Caco-2 (cell line): ENCODE results near the gene PDZD8. TPM values are rescaled to one million over a fixed set of nuclear protein-coding genes. Genes with fewer than 3 reads are reported as not detected.

ENCODE experiments used
- BruUV-seq: library from RNA; stranded (reverse); fragments of 400-500 nt; replicated peaks from 2 replicates; lab custom pipeline; 2021; lab: Mats Ljungman, UMichigan
- CTCF ChIA-PET: fragments of 300-600 bp; sonication (Branson Sonifier 250); formaldehyde crosslinking; loops from one replicate; lab custom pipeline; 2022; ENCODE audit warnings: antibody characterized with exemption; lab: Charles Lee
- POLR2A ChIA-PET: fragments of 300-600 bp; sonication (Branson Sonifier 250); formaldehyde crosslinking; loops from one replicate; lab custom pipeline; 2022; ENCODE audit warnings: antibody characterized with exemption; lab: Charles Lee
- DNase-seq, 2 experiments: peaks; one replicate each; pipeline versions ENCODE4 v3.0.0 to v3.0.0-alpha.2; 2020 to 2022
- H3K27me3 ChIP-seq: replicated peaks from 2 replicates; pipeline ENCODE4 v1.6.0; 2011; ENCODE audit warnings: low read length; ENCODE audit not compliant: control insufficient read depth, insufficient read depth
- H3K36me3 ChIP-seq: 2 replicates; pipeline ENCODE4 v1.5.1; 2011; ENCODE audit warnings: low read length; ENCODE audit not compliant: control insufficient read depth, insufficient read depth
- H3K4me1 ChIP-seq: fragments of 250-450 bp; sonication (Bioruptor Pico); 2 replicates; pipeline ENCODE4 v1.5.1; 2020; ENCODE audit warnings: mild to moderate bottlenecking
- H3K4me3 ChIP-seq: 2 replicates; pipeline ENCODE4 v1.5.1; 2011; ENCODE audit warnings: low read depth, mild to moderate bottlenecking, control low read depth, low read length
- H3K9me3 ChIP-seq: fragments of 250-450 bp; sonication (Bioruptor Pico); 2 replicates; pipeline ENCODE4 v1.5.1; 2020; ENCODE audit warnings: mild to moderate bottlenecking, moderate library complexity
- H3K27ac Mint-ChIP-seq: one replicate; pipeline ENCODE4 v1.8.0; 2022; ENCODE audit warnings: mixed read lengths; ENCODE audit not compliant: unreplicated experiment
- H3K27me3 Mint-ChIP-seq: one replicate; pipeline ENCODE4 v1.8.0; 2022; ENCODE audit warnings: mixed read lengths; ENCODE audit not compliant: insufficient read depth, unreplicated experiment
- H3K36me3 Mint-ChIP-seq: one replicate; pipeline ENCODE4 v1.8.0; 2022; ENCODE audit warnings: mild to moderate bottlenecking, mixed read lengths; ENCODE audit not compliant: insufficient read depth, unreplicated experiment
- H3K4me1 Mint-ChIP-seq: one replicate; pipeline ENCODE4 v1.8.0; 2022; ENCODE audit warnings: low read depth, mixed read lengths; ENCODE audit not compliant: unreplicated experiment
- H3K4me3 Mint-ChIP-seq: one replicate; pipeline ENCODE4 v1.8.0; 2022; ENCODE audit warnings: mild to moderate bottlenecking, moderate library complexity, mixed read lengths; ENCODE audit not compliant: unreplicated experiment
- H3K9me3 Mint-ChIP-seq: one replicate; pipeline ENCODE4 v1.8.0; 2022; ENCODE audit warnings: mixed read lengths; ENCODE audit not compliant: unreplicated experiment
- CTCF ChIP-seq, 2 experiments: fragments of 200-600 bp in 1 of 2; IDR thresholded peaks; 1 replicate in 1 of 2; 2 replicates in 1 of 2; pipeline versions ENCODE4 v1.5.1 to v1.8.0; 2011 to 2022; ENCODE audit warnings: antibody characterized with exemption in 1 of 2, control low read depth in 1 of 2, inconsistent platforms in 1 of 2, low read depth in 1 of 2, low read length in 1 of 2, mild to moderate bottlenecking in 1 of 2, moderate library complexity in 1 of 2; ENCODE audit not compliant: insufficient read depth in 1 of 2, severe bottlenecking in 1 of 2, unreplicated experiment in 1 of 2
- intact Hi-C: fragments of 100-400 bp; cut with micrococcal nuclease; formaldehyde crosslinking; loops from one replicate; pipeline ENCODE4 v1.10.0; 2022; ENCODE audit not compliant: unreplicated experiment
- total RNA-seq: library from RNA; stranded (reverse); gene quantifications from 2 replicates; pipeline ENCODE4 v1.2.3, GENCODE V29; 2022

The PDZD8 gene
- total RNA-seq, 1 experiment from 2014 or later = 49.4 TPM

DNA sequence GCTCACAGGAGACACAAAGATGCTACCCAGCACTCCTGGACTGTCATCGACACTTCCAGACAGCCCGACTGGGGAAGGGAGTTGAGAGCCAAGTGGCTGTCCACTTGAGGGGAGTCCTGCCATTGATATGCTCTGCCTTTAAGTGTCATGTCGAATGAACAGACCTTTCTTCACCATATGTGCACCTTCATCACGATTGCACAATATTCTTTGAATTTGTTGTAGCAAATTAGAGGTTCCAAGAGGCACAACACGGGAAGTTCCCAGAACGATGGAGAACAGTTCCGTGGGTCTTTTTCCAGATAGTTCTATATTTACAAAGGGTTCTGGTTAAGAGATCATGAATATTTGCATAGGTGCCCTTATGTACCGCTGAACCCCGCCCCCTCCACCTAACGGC lies 118.3 kb downstream of the PDZD8 start:
- H3K36me3 ChIP-seq = no peaks in the 10 kb centered on the region
- H3K4me1 Mint-ChIP-seq = no peaks in the 10 kb centered on the region
- CTCF ChIA-PET = no interaction called here
- H3K9me3 ChIP-seq = no peaks in the 10 kb centered on the region
- no TSS peak for BruUV-seq
- peaks cover 8% of the 10 kb centered on the region for H3K27me3 Mint-ChIP-seq
- intact Hi-C loops = no loop called here
- no peaks in the 10 kb centered on the region for H3K27me3 ChIP-seq
- H3K9me3 Mint-ChIP-seq = no peaks in the 10 kb centered on the region
- POLR2A ChIA-PET = no interaction called here
- no peaks in the 10 kb centered on the region for H3K36me3 Mint-ChIP-seq
- H3K4me1 ChIP-seq = no peaks in the 10 kb centered on the region
- no peak overlapping the region for H3K4me3 Mint-ChIP-seq
- DNase-seq = no peak
- no peak for TF ChIP-seq CTCF (IDR thresholded peaks at IDR 0.05; ENCODE audit: insufficient read depth in 1 of 2, low read depth in 1 of 2, low read length in 1 of 2, severe bottlenecking in 1 of 2, unreplicated experiment in 1 of 2)
- no peak overlapping the region for H3K4me3 ChIP-seq
- H3K27ac Mint-ChIP-seq = no peak overlapping the region

- POLR2A ChIA-PET = no interaction called here
- Mint-ChIP-seq H3K9me3 (no peaks in the 10 kb centered on the region), H3K27ac (no peak overlapping the region), H3K4me3 (no peak overlapping the region), H3K36me3 (no peaks in the 10 kb centered on the region), H3K4me1 (no peaks in the 10 kb centered on the region), H3K27me3 (peaks cover 11% of the 10 kb centered on the region)
- no peaks in the 10 kb centered on the region for H3K36me3 ChIP-seq
- DNase-seq = no peak
- no peaks in the 10 kb centered on the region for H3K4me1 ChIP-seq
- H3K9me3 ChIP-seq = no peaks in the 10 kb centered on the region
- CTCF ChIA-PET = no interaction called here
- no peak overlapping the region for H3K4me3 ChIP-seq
- H3K27me3 ChIP-seq = no peaks in the 10 kb centered on the region
- BruUV-seq = no TSS peak
- TF ChIP-seq CTCF (IDR thresholded peaks at IDR 0.05; ENCODE audit: insufficient read depth in 1 of 2, low read depth in 1 of 2, low read length in 1 of 2, severe bottlenecking in 1 of 2, unreplicated experiment in 1 of 2) = no peak
- intact Hi-C loops = no loop called here
Observed at GRCh38 chr10:117255835-117256460, 119.3 kb downstream of the PDZD8 start.

- Mint-ChIP-seq H3K4me1 (no peaks in the 10 kb centered on the region), H3K27ac (no peak overlapping the region), H3K9me3 (no peaks in the 10 kb centered on the region), H3K27me3 (peaks cover 11% of the 10 kb centered on the region), H3K4me3 (no peak overlapping the region), H3K36me3 (no peaks in the 10 kb centered on the region)
- Histone ChIP-seq H3K27me3 (no peaks in the 10 kb centered on the region), H3K4me1 (no peaks in the 10 kb centered on the region), H3K9me3 (no peaks in the 10 kb centered on the region), H3K36me3 (no peaks in the 10 kb centered on the region), H3K4me3 (no peak overlapping the region)
- CTCF ChIA-PET = no interaction called here
- TF ChIP-seq CTCF (IDR thresholded peaks at IDR 0.05; ENCODE audit: insufficient read depth in 1 of 2, low read depth in 1 of 2, low read length in 1 of 2, severe bottlenecking in 1 of 2, unreplicated experiment in 1 of 2) = no peak
- BruUV-seq = no TSS peak
- POLR2A ChIA-PET = no interaction called here
- no peak for DNase-seq
- intact Hi-C loops = no loop called here
Observed at GRCh38 chr10:117254774-117255735, 120.2 kb downstream of the PDZD8 start.
